Stomach (tissue), 9 donors: ENCODE measurements around the gene FGGY. TPM values are rescaled to one million over a fixed set of nuclear protein-coding genes. Genes with fewer than 3 reads are reported as not detected.

Experiments
- DNase-seq, 2 donors: peaks; one replicate each; pipeline versions ENCODE4 v3.0.0 to v3.0.0-alpha.2; 2013 to 2019
- H3K27ac ChIP-seq, 5 donors: fragments of 200-600 bp in 4 of 5; sonication (generic) in 4 of 5; one replicate each; pipeline ENCODE4 v1.5.1; 2013 to 2019; ENCODE audit warnings: mild to moderate bottlenecking in 1 of 5, moderate library complexity in 1 of 5
- H3K27me3 ChIP-seq, 3 donors: fragments of 200-600 bp; sonication (generic); one replicate each; pipeline ENCODE4 v1.5.1; 2017 to 2019; ENCODE audit warnings: mixed run types in 1 of 3
- H3K36me3 ChIP-seq, 4 donors: fragments of 200-600 bp; sonication (generic); 1 replicate in 3 of 4; 2 replicates in 1 of 4; pipeline ENCODE4 v1.5.1; 2016 to 2019
- H3K4me1 ChIP-seq, 4 donors: fragments of 200-600 bp; sonication (generic); one replicate each; pipeline ENCODE4 v1.5.1; 2016 to 2019
- H3K4me3 ChIP-seq, 4 donors: fragments of 200-600 bp; sonication (generic) in 3 of 4; one replicate each; pipeline ENCODE4 v1.5.1; 2016 to 2019; ENCODE audit warnings: mild to moderate bottlenecking in 1 of 4
- H3K9me3 ChIP-seq, 4 donors: fragments of 200-600 bp; sonication (generic); one replicate each; pipeline ENCODE4 v1.5.1; 2016 to 2019
- CTCF ChIP-seq, 7 experiments: fragments of 450-650 bp in 4 of 7; fragments of 200-600 bp in 3 of 7; sonication (generic) in 3 of 7; IDR thresholded peaks; one replicate each; pipeline ENCODE4 v1.5.1; 2016 to 2019; ENCODE audit warnings: antibody characterized with exemption in 7 of 7, control low read depth in 2 of 7, mild to moderate bottlenecking in 1 of 7
- EP300 ChIP-seq: sonication (generic); formaldehyde crosslinking; IDR thresholded peaks from one replicate; pipeline ENCODE4 v1.6.1; 2017; ENCODE audit warnings: antibody characterized with exemption
- POLR2A ChIP-seq, 4 donors: fragments of 450-650 bp; IDR thresholded peaks; one replicate each; pipeline ENCODE4 v1.6.1; 2016; ENCODE audit warnings: antibody characterized with exemption in 4 of 4, control low read depth in 2 of 4, mild to moderate bottlenecking in 1 of 4, moderate library complexity in 1 of 4
- POLR2AphosphoS5 ChIP-seq, 3 donors: sonication (generic); formaldehyde crosslinking; IDR thresholded peaks; one replicate each; pipeline ENCODE4 v1.6.1; 2016; ENCODE audit warnings: antibody characterized with exemption in 3 of 3
- WGBS, 5 donors: extraction: QIAGEN DNeasy Blood & Tissue Kit in 3 of 5; methylation state at CpG; one replicate each; pipeline versions ENCODE4 v1.1.5 to v1.1.7; 2013 to 2018; 5-methylcytosine and 5-hydroxymethylcytosine counted together
- intact Hi-C: fragments of 100-400 bp; cut with DNase I; formaldehyde crosslinking; loops from one replicate; pipeline ENCODE4 v1.15.1; 2023; ENCODE audit warnings: low total_unique reads
- polyA plus RNA-seq, 3 donors: library from polyadenylated mRNA; stranded (reverse); fragments of 200-250 nt; gene quantifications; one replicate each; pipeline ENCODE4 v1.2.3, GENCODE V29; 2013
- total RNA-seq, 5 donors: library from RNA; depleted of rRNA; stranded (reverse); fragments of >200 nt; gene quantifications; one replicate each; pipeline versions ENCODE4 v1.1.0 to v1.2.3, GENCODE V29; 2014 to 2016
- donor health status: healthy with polysubstance abuse.
- donor health status: Bipolar disorder and iron deficiency.
- donor health status: healthy.

FGGY gene
- total and polyA plus RNA-seq, 8 donors: 6.2 to 40.6 (median 10.8) TPM

- intact Hi-C loops: no loop called here
- DNase-seq: no peak
- Histone ChIP-seq H3K4me1 (peaks cover 0 to 34% (median 10%) of the 10 kb centered on the region in 4 donors), H3K36me3 (no peaks in the 10 kb centered on the region), H3K27me3 (no peaks in the 10 kb centered on the region), H3K9me3 (no peaks in the 10 kb centered on the region), H3K4me3 (no peak overlapping the region), H3K27ac (no peak overlapping the region)
- 82 to 86% (median 84%) methylated on average over 5 of the region's 5 CpGs for WGBS, 5 donors
- TF ChIP-seq EP300 (no peak), POLR2AphosphoS5 (IDR thresholded peaks at IDR 0.05) (no peak), POLR2A (IDR thresholded peaks at IDR 0.05) (no peak), CTCF (IDR thresholded peaks at IDR 0.05) (no peak)
Observed at GRCh38 chr1:59693406-59693805, 396.5 kb downstream of the FGGY start.

- H3K36me3 ChIP-seq: no peaks in the 10 kb centered on the region
- H3K4me3 ChIP-seq: no peak overlapping the region
- no peak for DNase-seq
- H3K9me3 ChIP-seq: no peaks in the 10 kb centered on the region
- intact Hi-C loops: no loop called here
- no peak overlapping the region for H3K27ac ChIP-seq
- 86 to 99% (median 95%) methylated on average over 5 of the region's 5 CpGs for WGBS, 5 donors
- H3K4me1 ChIP-seq: peaks cover 0 to 34% (median 19%) of the 10 kb centered on the region in 4 donors
- no peak for TF ChIP-seq POLR2AphosphoS5 (IDR thresholded peaks at IDR 0.05)
- no peak for TF ChIP-seq CTCF (IDR thresholded peaks at IDR 0.05)
- TF ChIP-seq EP300: no peak
- TF ChIP-seq POLR2A (IDR thresholded peaks at IDR 0.05): no peak
- H3K27me3 ChIP-seq: no peaks in the 10 kb centered on the region
Observed at GRCh38 chr1:59695252-59695651, 398.4 kb downstream of the FGGY start.

GRCh38 chr1:59696421-59697115 is 399.7 kb downstream of the FGGY start:
- intact Hi-C loops: no loop called here
- no peak for TF ChIP-seq CTCF (IDR thresholded peaks at IDR 0.05)
- no peak for TF ChIP-seq EP300
- no peak for TF ChIP-seq POLR2AphosphoS5 (IDR thresholded peaks at IDR 0.05)
- TF ChIP-seq POLR2A (IDR thresholded peaks at IDR 0.05): no peak

GRCh38 chr1:59697150-59697800 is 400.4 kb downstream of the FGGY start:
- no peak for DNase-seq

More at GRCh38 chr1:59696421-59697115, 399.7 kb downstream of the FGGY start:
- WGBS, 5 donors: 78 to 94% (median 91%) methylated on average over 8 of the region's 8 CpGs
- peak overlapping the region in 2 of 5 donors; percentile 16 to 31 for H3K27ac ChIP-seq
- peaks cover 0 to 26% (median 15%) of the 10 kb centered on the region in 4 donors for H3K4me1 ChIP-seq
- H3K4me3 ChIP-seq: no peak overlapping the region
- no peaks in the 10 kb centered on the region for H3K36me3 ChIP-seq
- no peaks in the 10 kb centered on the region for H3K9me3 ChIP-seq
- DNase-seq: no peak
- no peaks in the 10 kb centered on the region for H3K27me3 ChIP-seq

More at GRCh38 chr1:59697150-59697800, 400.4 kb downstream of the FGGY start:
- Histone ChIP-seq H3K27me3 (no peaks in the 10 kb centered on the region), H3K36me3 (no peaks in the 10 kb centered on the region), H3K4me1 (peaks cover 0 to 26% (median 15%) of the 10 kb centered on the region in 4 donors), H3K27ac (peak overlapping the region in 4 of 5 donors; percentile 7 to 31 (median 15)), H3K9me3 (no peaks in the 10 kb centered on the region), H3K4me3 (no peak overlapping the region)
- TF ChIP-seq POLR2A (IDR thresholded peaks at IDR 0.05): no peak
- no peak for TF ChIP-seq CTCF (IDR thresholded peaks at IDR 0.05)
- TF ChIP-seq POLR2AphosphoS5 (IDR thresholded peaks at IDR 0.05): no peak
- TF ChIP-seq EP300: no peak
- intact Hi-C loops: no loop called here
- 54 to 62% (median 56%) methylated on average over 8 of the region's 8 CpGs for WGBS, 5 donors
